Calu3 (cell line): ENCODE results near the gene PKM. TPM values are rescaled to one million over a fixed set of nuclear protein-coding genes. Genes with fewer than 3 reads are reported as not detected.

Experiments
- BruUV-seq: library from RNA; stranded (reverse); fragments of 400-500 nt; replicated peaks from 2 replicates; lab custom pipeline; 2021; lab: Mats Ljungman, UMichigan
- CTCF ChIA-PET: fragments of 300-600 bp; sonication (Branson Sonifier 250); formaldehyde crosslinking; loops from one replicate; lab custom pipeline; 2022; ENCODE audit warnings: antibody characterized with exemption; lab: Charles Lee
- DNase-seq: peaks from one replicate; pipeline ENCODE4 v3.0.0; 2022
- H3K27ac Mint-ChIP-seq: one replicate; pipeline ENCODE4 v1.8.0; 2022; ENCODE audit warnings: mixed read lengths; ENCODE audit not compliant: unreplicated experiment
- H3K27me3 Mint-ChIP-seq: one replicate; pipeline ENCODE4 v1.8.0; 2022; ENCODE audit warnings: mixed read lengths; ENCODE audit not compliant: unreplicated experiment
- H3K36me3 Mint-ChIP-seq: one replicate; pipeline ENCODE4 v1.8.0; 2022; ENCODE audit warnings: mild to moderate bottlenecking, moderate library complexity, mixed read lengths; ENCODE audit not compliant: insufficient read depth, unreplicated experiment
- H3K4me1 Mint-ChIP-seq: one replicate; pipeline ENCODE4 v1.8.0; 2022; ENCODE audit warnings: mild to moderate bottlenecking, low read depth, mixed read lengths; ENCODE audit not compliant: unreplicated experiment
- H3K4me3 Mint-ChIP-seq: one replicate; pipeline ENCODE4 v1.8.0; 2022; ENCODE audit warnings: mild to moderate bottlenecking, low read depth, moderate library complexity, mixed read lengths; ENCODE audit not compliant: unreplicated experiment
- H3K9me3 Mint-ChIP-seq: one replicate; pipeline ENCODE4 v1.8.0; 2022; ENCODE audit warnings: low read depth, mixed read lengths; ENCODE audit not compliant: unreplicated experiment
- intact Hi-C: fragments of 100-400 bp; cut with micrococcal nuclease; formaldehyde crosslinking; loops from one replicate; pipeline ENCODE4 v1.10.0; 2022; ENCODE audit not compliant: unreplicated experiment
- total RNA-seq: library from RNA; stranded (reverse); gene quantifications from 2 replicates; pipeline ENCODE4 v1.2.3, GENCODE V29; 2022
- TF ChIP-seq, protein P1 (sequence below): fragments of 200-600 bp; IDR thresholded peaks from one replicate; pipeline ENCODE4 v1.8.0; 2022; ENCODE audit warnings: antibody characterized with exemption; ENCODE audit not compliant: unreplicated experiment

PKM gene
- total RNA-seq, 1 experiment from 2014 or later = 1,922 TPM

GRCh38 chr15:72167445-72167844 lies 63.5 kb downstream of the PKM start:
- intact Hi-C loops = no loop called here
- CTCF ChIA-PET = interaction anchor here (1.5 to 2.1 kb wide), 2 partner anchors 9 to 30 kb away, joined by 3 to 5 read pairs; partner anchors contain the start of gene GRAMD2A
- no peaks in the 10 kb centered on the region for H3K9me3 Mint-ChIP-seq
- H3K27me3 Mint-ChIP-seq = no peaks in the 10 kb centered on the region
- no peak overlapping the region for H3K27ac Mint-ChIP-seq
- DNase-seq = no peak
- H3K4me1 Mint-ChIP-seq = peaks cover 8% of the 10 kb centered on the region
- no peak overlapping the region for H3K4me3 Mint-ChIP-seq
- peaks cover 10% of the 10 kb centered on the region for H3K36me3 Mint-ChIP-seq
- BruUV-seq = no TSS peak
- TF ChIP-seq, protein P1, sequence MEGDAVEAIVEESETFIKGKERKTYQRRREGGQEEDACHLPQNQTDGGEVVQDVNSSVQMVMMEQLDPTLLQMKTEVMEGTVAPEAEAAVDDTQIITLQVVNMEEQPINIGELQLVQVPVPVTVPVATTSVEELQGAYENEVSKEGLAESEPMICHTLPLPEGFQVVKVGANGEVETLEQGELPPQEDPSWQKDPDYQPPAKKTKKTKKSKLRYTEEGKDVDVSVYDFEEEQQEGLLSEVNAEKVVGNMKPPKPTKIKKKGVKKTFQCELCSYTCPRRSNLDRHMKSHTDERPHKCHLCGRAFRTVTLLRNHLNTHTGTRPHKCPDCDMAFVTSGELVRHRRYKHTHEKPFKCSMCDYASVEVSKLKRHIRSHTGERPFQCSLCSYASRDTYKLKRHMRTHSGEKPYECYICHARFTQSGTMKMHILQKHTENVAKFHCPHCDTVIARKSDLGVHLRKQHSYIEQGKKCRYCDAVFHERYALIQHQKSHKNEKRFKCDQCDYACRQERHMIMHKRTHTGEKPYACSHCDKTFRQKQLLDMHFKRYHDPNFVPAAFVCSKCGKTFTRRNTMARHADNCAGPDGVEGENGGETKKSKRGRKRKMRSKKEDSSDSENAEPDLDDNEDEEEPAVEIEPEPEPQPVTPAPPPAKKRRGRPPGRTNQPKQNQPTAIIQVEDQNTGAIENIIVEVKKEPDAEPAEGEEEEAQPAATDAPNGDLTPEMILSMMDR = no peak

- intact Hi-C loops = no loop called here
- Mint-ChIP-seq H3K9me3 (no peaks in the 10 kb centered on the region), H3K36me3 (peaks cover 10% of the 10 kb centered on the region), H3K27ac (no peak overlapping the region), H3K4me3 (no peak overlapping the region), H3K4me1 (peaks cover 8% of the 10 kb centered on the region), H3K27me3 (no peaks in the 10 kb centered on the region)
- CTCF ChIA-PET = interaction anchor here (0.5 to 2.1 kb wide), 3 partner anchors 10 to 45 kb away, joined by 3 to 5 read pairs (median 3); partner anchors contain the start of gene GRAMD2A
- TF ChIP-seq, protein P1 = no peak
- no TSS peak for BruUV-seq
- DNase-seq = no peak
These were observed 64.1 kb downstream of the PKM start for GRCh38 chr15:72166716-72167417.

- no TSS peak for BruUV-seq
- peaks cover 10% of the 10 kb centered on the region for H3K36me3 Mint-ChIP-seq
- H3K4me3 Mint-ChIP-seq = no peak overlapping the region
- H3K27me3 Mint-ChIP-seq = no peaks in the 10 kb centered on the region
- no peak for DNase-seq
- H3K4me1 Mint-ChIP-seq = peaks cover 8% of the 10 kb centered on the region
- no peak overlapping the region for H3K27ac Mint-ChIP-seq
- intact Hi-C loops = no loop called here
- no peaks in the 10 kb centered on the region for H3K9me3 Mint-ChIP-seq
- CTCF ChIA-PET = no interaction called here
- TF ChIP-seq, protein P1 = no peak
These were observed 67.3 kb downstream of the PKM start for GRCh38 chr15:72163719-72164118.

- Mint-ChIP-seq H3K27ac (no peak overlapping the region), H3K4me3 (no peak overlapping the region), H3K4me1 (no peaks in the 10 kb centered on the region), H3K36me3 (peaks cover 4% of the 10 kb centered on the region), H3K27me3 (no peaks in the 10 kb centered on the region), H3K9me3 (no peaks in the 10 kb centered on the region)
- no peak for DNase-seq
- TF ChIP-seq, protein P1 = no peak
- CTCF ChIA-PET = interaction anchor here (0.7 kb wide), 1 partner anchor 419 kb away, joined by 3 read pairs; no protein-coding TSS in a partner anchor
- intact Hi-C loops = no loop called here
- no TSS peak for BruUV-seq
These were observed 68.4 kb downstream of the PKM start for GRCh38 chr15:72162569-72162968.
